Measurements from ENCODE around the gene EIF4B.

The EIF4B gene

GRCh38 chr12:53082637-53083175, 76.5 kb downstream of the EIF4B start:
- Mint-ChIP-seq H3K9me3 (no peaks in the 10 kb centered on the region), H3K36me3 (ENCODE audit: insufficient read depth) (peaks cover 13% of the 10 kb centered on the region), H3K4me3 (no peak overlapping the region), H3K27ac (no peak overlapping the region), H3K27me3 (peaks cover 11 to 20% of the 10 kb centered on the region in 2 donors), H3K4me1 (ENCODE audit: low read depth in 2 of 2) (peaks cover 13 to 23% of the 10 kb centered on the region in 2 donors)
- no peak for DNase-seq
- ATAC-seq (replicated peaks), result no peak

- Mint-ChIP-seq H3K4me1 (ENCODE audit: low read depth in 2 of 2) (no peaks in the 10 kb centered on the region), H3K27ac (no peak overlapping the region), H3K36me3 (ENCODE audit: insufficient read depth) (no peaks in the 10 kb centered on the region), H3K4me3 (no peak overlapping the region), H3K9me3 (no peaks in the 10 kb centered on the region), H3K27me3 (peaks cover 11 to 26% of the 10 kb centered on the region in 2 donors)
- DNase-seq (no peak), ATAC-seq (replicated peaks) (no peak)
Measured at GRCh38 chr12:53086361-53086760, 80.1 kb downstream of the EIF4B start.

- H3K27ac Mint-ChIP-seq, result no peak overlapping the region
- no peak overlapping the region for H3K4me3 Mint-ChIP-seq
- H3K4me1 Mint-ChIP-seq (ENCODE audit: low read depth in 2 of 2), result peaks cover 0 to 3% of the 10 kb centered on the region in 2 donors
- H3K36me3 Mint-ChIP-seq (ENCODE audit: insufficient read depth), result no peaks in the 10 kb centered on the region
- no peak for ATAC-seq (replicated peaks)
- DNase-seq, result no peak
- H3K9me3 Mint-ChIP-seq, result no peaks in the 10 kb centered on the region
- peaks cover 11 to 33% of the 10 kb centered on the region in 2 donors for H3K27me3 Mint-ChIP-seq
Measured at GRCh38 chr12:53090105-53090504, 83.8 kb downstream of the EIF4B start.

- DNase-seq (no peak), ATAC-seq (replicated peaks) (no peak)
- H3K9me3 Mint-ChIP-seq, result no peaks in the 10 kb centered on the region
- peaks cover 0 to 3% of the 10 kb centered on the region in 2 donors for H3K4me1 Mint-ChIP-seq (ENCODE audit: low read depth in 2 of 2)
- H3K27ac Mint-ChIP-seq, result no peak overlapping the region
- H3K4me3 Mint-ChIP-seq, result no peak overlapping the region
- peaks cover 10 to 29% of the 10 kb centered on the region in 2 donors for H3K27me3 Mint-ChIP-seq
- H3K36me3 Mint-ChIP-seq (ENCODE audit: insufficient read depth), result no peaks in the 10 kb centered on the region
Measured at GRCh38 chr12:53090554-53090953, 84.3 kb downstream of the EIF4B start.

- H3K4me1 Mint-ChIP-seq (ENCODE audit: low read depth in 2 of 2), result peaks cover 0 to 3% of the 10 kb centered on the region in 2 donors
- H3K27ac Mint-ChIP-seq, result no peak overlapping the region
- no peaks in the 10 kb centered on the region for H3K9me3 Mint-ChIP-seq
- no peaks in the 10 kb centered on the region for H3K36me3 Mint-ChIP-seq (ENCODE audit: insufficient read depth)
- H3K4me3 Mint-ChIP-seq, result no peak overlapping the region
- DNase-seq (no peak), ATAC-seq (replicated peaks) (no peak)
- peaks cover 5 to 20% of the 10 kb centered on the region in 2 donors for H3K27me3 Mint-ChIP-seq
Measured at GRCh38 chr12:53091756-53092155, 85.5 kb downstream of the EIF4B start.
